Measurements from ENCODE around the gene TAL2. TPM values are rescaled to one million over a fixed set of nuclear protein-coding genes. Genes with fewer than 3 reads are reported as not detected.

Gene TAL2
- not detected in 2 replicates for total RNA-seq

GRCh38 chr9:105662184-105663104, at the start of gene TAL2:
TSS of gene TAL2 (plus strand) at chr9:105662457. CDS start at chr9:105662497, 40 bp downstream.
- intact Hi-C loops (cut with micrococcal nuclease): no loop called here

DNA sequence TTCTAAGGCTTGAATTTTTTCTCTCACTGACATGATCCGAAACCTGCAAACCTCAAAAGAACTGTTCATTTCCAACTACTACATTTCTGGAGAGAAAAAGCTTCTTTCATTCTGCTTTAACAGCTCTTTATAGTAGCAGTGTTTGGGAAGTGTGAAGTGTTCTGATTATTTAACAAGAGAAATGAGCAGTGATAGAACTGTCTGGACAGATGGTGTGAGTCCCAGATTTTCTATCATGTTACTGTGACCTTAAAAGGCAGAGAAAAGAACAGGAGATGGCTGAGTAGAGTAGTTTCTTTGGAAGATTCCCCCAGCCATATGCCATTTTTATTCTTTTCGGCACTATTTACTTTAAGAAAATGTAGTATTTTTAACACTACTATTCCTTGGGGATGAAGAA, 41.3 kb upstream of the TAL2 start:
- intact Hi-C loops (cut with micrococcal nuclease): no loop called here

GRCh38 chr9:105625088-105625487, 37.2 kb upstream of the TAL2 start:
- intact Hi-C loops (cut with micrococcal nuclease): no loop called here

DNA sequence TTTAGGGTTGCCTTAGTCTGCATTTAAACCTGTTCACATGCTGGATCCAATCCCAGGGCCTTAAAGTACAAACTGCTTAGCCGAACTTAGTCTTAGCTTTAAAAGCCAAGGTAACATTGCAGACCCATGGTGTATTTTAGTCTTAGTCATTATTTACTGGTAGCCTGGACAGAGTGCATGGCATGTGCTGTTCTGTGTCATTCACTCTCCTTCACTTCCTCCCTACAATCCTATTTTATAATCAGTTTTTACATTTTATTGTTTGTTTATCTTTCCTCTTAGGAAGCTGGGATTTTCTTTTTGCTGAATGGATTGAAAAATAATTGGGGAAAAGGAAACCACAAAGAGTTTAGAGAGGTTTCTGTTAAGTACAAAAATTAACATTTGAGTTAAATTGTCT, 29.4 kb upstream of the TAL2 start:
- intact Hi-C loops (cut with micrococcal nuclease): no loop called here

- intact Hi-C loops (cut with micrococcal nuclease): no loop called here
Measured at GRCh38 chr9:105633411-105633810, 28.8 kb upstream of the TAL2 start.

DNA sequence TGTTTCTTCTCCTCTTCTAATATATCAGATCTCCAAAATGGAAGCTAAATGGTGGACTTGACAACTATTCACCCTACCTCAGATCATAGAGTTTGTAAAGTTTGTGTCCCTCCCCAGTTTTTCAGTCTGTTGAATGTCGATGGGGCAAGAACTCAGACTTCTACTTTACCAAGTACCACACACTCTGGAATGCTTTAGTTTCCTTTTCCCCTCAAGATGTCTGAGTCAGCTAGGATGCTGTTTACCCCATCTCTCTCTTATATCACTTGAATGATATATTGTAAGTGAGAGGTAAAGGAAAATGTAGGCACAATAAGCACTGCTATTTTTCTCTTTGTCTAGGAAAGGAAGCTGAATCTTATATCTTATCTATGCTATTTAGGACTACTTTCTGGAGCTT, 25.9 kb upstream of the TAL2 start:
- intact Hi-C loops (cut with micrococcal nuclease): no loop called here

DNA sequence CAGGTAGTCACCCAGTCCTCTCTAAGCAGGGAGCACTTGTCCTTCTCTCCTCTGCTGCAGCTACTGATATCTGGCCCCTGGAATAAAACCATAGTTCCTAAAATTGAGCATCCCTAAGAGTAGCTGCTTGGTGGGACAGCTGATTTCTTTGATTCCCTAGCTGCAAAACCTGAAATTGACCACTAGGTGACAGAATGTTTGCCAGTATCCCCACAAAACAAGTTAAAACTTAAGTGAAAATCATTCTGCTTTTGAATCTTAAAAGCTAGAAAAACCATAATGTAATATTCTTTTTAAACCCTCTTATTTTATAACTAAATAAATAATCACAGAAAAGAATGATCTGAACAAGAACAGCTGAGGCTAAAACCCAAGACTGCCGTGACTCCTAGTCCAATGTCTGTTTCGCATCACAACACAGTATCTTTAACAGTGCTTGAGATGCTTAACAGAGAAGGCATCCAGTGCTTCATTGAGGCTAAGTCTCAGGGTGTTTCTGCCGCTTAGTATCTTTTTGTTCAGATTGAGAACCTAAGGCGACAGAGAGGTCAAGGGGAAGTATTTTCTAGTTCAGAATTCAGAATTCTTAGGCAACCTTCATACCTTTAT, 24.4 kb upstream of the TAL2 start:
- intact Hi-C loops (cut with micrococcal nuclease): no loop called here

DNA sequence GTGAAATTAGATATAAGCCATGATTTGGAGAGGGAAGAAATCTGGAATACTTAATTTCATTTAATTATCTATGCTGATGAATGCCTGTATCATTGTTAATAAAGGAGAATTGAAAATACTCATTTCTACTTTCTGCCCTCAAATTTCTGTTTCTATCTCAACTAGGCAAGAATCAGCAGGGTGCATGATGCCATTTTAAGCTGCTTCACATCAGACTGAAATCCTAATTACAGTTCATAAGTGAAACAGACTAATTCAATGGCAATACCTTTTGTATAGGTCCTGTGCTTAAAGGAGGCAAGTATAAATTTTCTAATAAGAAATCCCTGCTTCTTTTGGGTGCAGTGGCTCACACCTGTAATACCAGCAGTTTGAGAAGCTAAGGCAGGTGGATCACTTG, 22.3 kb upstream of the TAL2 start:
- intact Hi-C loops (cut with micrococcal nuclease): no loop called here

DNA sequence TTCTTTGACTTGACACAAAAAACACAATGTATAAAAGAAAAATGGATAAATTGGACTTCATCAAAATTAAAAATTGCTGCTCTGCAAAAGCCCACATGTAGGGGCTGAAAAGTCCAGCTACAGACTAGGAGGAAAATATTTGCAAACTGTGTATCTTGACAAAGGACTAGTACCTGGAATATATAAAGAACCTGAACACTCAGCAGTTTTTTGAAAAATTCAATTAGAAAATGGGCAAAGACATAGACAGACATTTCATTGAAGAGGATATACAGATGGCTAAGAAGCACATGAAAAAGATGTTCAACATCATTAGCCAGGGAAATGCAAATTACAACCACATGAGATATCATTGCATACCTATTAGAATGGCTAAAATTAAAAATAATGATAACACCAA, 18.5 kb upstream of the TAL2 start:
- intact Hi-C loops (cut with micrococcal nuclease): no loop called here

DNA sequence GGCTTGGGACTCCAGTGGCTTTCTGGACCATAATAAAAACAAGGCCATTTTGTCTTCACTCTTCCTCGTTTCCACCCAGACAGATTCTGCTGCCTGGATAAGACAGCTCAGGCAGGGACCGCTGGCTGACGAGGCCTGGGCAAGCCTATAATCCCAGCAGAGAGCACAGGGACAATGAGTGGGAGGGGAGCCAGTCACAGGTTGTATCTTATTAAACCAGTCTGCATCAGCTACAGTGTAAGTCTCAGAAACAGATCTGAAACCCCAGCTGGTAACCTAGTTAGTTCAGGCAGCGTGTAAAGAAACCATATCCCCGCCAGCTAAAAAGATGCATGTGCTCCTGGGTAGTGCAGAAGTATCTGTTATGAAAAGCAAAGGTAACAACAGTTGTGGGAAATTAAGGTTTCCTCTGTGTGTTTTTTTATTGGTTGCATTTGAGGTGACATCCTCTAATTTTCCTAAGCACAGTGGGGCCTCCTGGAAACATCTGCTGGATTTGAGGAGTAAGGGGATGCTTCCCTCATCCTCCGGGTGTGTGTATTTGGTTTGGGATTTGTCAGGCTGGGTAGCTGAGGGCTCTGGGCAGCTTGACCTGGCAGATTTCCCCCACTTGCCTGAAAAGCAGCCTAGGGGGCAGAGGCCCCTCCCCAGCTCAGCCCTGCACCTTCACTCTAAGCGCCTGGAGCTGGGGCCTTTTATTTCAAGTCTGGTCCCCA, 15.2 kb upstream of the TAL2 start:
- intact Hi-C loops (cut with micrococcal nuclease): no loop called here

DNA sequence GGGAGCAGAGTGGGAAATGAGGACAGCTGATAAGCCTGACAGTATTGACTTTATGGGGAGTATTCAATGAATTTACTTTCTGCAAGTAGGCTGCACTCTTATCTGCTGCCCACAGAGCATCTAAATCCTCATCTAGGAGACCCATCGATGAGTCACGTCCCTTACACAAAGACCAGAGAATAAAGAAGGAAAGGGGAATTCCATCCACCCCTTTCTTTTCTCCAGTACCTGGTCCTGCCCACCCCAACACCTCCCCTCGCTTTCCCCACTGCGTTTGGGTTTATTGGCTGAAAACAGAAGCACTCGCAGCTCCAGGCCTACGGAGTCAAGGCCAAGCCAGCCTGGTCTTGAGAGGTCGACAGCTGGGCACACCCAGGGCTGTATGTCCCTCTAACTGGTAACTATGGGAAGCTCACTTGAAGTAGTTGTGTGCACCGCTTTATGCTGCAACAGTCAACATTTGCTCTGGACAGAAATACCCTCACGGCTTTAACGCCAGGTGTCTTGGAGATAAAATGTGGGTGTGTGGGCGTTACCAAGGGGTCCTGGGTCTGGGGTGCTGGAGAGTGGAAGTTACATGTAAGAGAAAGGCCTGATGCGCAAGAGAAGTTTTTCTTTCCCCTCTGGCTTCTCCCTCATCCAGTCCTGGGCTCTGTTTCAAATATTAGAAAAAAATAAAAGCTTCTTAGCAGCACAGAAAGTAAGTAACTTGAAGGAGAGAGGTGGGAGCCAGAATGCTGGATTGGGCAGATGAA, 14.5 kb upstream of the TAL2 start:
- intact Hi-C loops (cut with micrococcal nuclease): no loop called here

- intact Hi-C loops (cut with micrococcal nuclease): no loop called here
Measured at GRCh38 chr9:105651806-105652205, 10.5 kb upstream of the TAL2 start.

- intact Hi-C loops (cut with micrococcal nuclease): no loop called here
Measured at GRCh38 chr9:105656131-105656921, 5.9 kb upstream of the TAL2 start.

DNA sequence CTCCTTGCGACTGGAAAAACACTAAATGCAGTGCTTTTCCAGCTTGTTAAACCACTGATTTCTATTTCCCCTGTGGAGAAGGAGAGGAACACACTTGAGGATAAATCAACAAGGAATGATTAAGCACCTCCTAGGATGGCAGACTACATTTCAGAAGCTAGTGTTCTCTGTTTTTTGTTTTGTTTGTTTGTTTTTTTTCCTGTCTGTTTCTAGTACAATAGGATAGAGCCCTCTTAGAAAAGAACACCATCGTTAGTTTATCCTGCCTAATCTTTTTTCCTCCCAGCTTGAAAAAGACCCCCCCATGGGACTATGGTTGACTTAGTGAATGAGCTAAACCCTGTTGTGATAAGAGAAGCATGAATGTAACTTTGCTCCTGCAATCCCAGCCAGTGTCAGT, 3.9 kb upstream of the TAL2 start:
- intact Hi-C loops (cut with micrococcal nuclease): no loop called here

DNA sequence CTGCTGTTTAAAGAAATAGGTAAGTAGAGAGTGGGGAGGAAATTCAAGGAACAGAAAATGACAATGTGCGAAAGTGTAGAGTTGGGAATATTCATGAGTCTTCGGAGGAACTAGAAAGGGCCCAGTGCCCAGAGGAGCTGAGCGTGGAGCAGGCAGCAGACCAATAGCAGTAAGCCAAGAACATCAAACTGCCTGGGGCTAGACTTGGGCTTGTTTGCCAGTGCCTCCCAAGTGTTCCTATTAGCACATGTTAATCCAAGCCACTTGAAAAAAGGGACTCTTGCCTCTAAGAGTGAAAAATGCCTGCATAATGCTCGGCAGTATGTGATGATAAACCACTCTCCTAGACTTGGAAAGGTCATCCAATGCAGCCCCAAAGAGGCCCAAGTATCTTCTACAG, 1.2 kb upstream of the TAL2 start:
- intact Hi-C loops (cut with micrococcal nuclease): no loop called here

- intact Hi-C loops (cut with micrococcal nuclease): no loop called here
Measured at GRCh38 chr9:105663914-105664313, 1.7 kb downstream of the TAL2 start.

GRCh38 chr9:105667867-105668266, 5.6 kb downstream of the TAL2 start:
- intact Hi-C loops (cut with micrococcal nuclease): no loop called here

DNA sequence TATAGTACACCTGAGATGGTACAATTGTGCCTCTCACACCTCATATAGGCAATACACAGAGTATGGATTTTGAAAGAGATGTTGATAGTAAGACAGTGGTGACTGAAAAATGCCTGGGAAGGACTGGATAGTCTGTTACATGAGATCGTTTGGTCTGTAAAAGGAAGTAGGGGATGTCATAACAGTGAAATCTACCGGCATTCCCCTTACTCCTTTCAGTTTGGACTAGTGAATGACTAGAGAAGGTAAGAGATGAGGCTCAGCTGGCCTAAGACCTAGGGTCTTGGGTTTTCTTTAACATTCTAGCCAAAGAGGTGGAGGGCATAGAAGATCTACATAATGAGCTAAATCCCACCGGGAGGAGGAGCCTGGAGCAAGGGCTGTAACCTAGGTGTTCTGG, 8.1 kb downstream of the TAL2 start:
- intact Hi-C loops (cut with micrococcal nuclease): no loop called here

DNA sequence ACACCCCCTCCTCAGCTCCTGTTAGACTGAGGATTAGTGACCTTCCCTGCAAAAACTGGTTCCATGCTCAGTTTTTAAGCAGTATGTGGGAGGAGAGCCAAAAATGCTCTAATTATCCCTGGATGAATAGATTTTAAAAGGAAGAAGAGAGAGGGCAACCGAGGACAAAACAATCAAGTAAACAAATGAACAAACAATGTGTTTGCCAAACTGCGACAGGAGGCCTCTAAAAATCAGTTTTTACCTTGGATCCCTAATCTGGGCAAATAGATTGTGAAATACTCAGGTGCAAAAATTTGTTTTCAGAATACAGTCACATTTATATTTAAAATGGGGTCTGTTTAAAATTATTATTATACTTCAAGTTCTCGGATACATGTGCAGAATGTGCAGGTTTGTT, 8.5 kb downstream of the TAL2 start:
- intact Hi-C loops (cut with micrococcal nuclease): no loop called here

- intact Hi-C loops (cut with micrococcal nuclease): no loop called here
Measured at GRCh38 chr9:105672711-105673234, 10.5 kb downstream of the TAL2 start.
